HEK293 (cell line): ENCODE data around the gene HBZ.

Experiments
- CTCF ChIA-PET: fragments of 350-600 bp; formaldehyde crosslinking; extraction: SDS; loops from one replicate; lab custom pipeline; 2021; ENCODE audit warnings: antibody characterized with exemption; lab: Yijun Ruan, JAX
- POLR2A ChIA-PET: fragments of 300-600 bp; formaldehyde crosslinking; extraction: SDS; loops from one replicate; lab custom pipeline; 2020; ENCODE audit warnings: antibody characterized with exemption, inconsistent platforms; lab: Yijun Ruan, JAX
- H3K27ac ChIP-seq: fragments of 200-500 bp; sonication (Bioruptor generic); 2 replicates; pipeline ENCODE4 v1.5.1; 2014; ENCODE audit warnings: low read depth, low read length, control low read depth, inconsistent platforms; ENCODE audit errors: extremely low read depth
- H3K36me3 ChIP-seq, 2 experiments: fragments of 200-500 bp in 1 of 2; sonication (Bioruptor generic) in 1 of 2; 1 replicate in 1 of 2; 2 replicates in 1 of 2; pipeline ENCODE4 v1.5.1; 2014 to 2017; ENCODE audit warnings: inconsistent platforms in 2 of 2, low read length in 2 of 2; ENCODE audit not compliant: control insufficient read depth in 2 of 2, insufficient read depth in 1 of 2
- H3K4me1 ChIP-seq: fragments of 200-500 bp; sonication (Bioruptor generic); 2 replicates; pipeline ENCODE4 v1.5.1; 2014; ENCODE audit warnings: mild to moderate bottlenecking, low read length, inconsistent platforms; ENCODE audit not compliant: control insufficient read depth, insufficient read depth
- H3K4me3 ChIP-seq: 2 replicates; pipeline ENCODE4 v1.5.1; 2011; ENCODE audit warnings: low read depth, mild to moderate bottlenecking, control low read depth, low read length, moderate library complexity
- H3K9me3 ChIP-seq: fragments of 200-500 bp; sonication (Bioruptor generic); 2 replicates; pipeline ENCODE4 v1.5.1; 2014; ENCODE audit warnings: low read depth, low read length, inconsistent platforms; ENCODE audit not compliant: control insufficient read depth, insufficient read depth
- FEZF1 ChIP-seq: fragments of 450-650 bp; formaldehyde crosslinking; IDR thresholded peaks from 2 replicates; pipeline ENCODE4 v1.5.1; 2016; ENCODE audit warnings: missing biosample characterization, missing genetic modification characterization
- HOXA7 ChIP-seq: sonication (generic); formaldehyde crosslinking; IDR thresholded peaks from 2 replicates; pipeline ENCODE4 v1.8.1; 2022; ENCODE audit warnings: missing genetic modification reagents, borderline replicate concordance
- HOXD13 ChIP-seq: sonication (generic); formaldehyde crosslinking; IDR thresholded peaks from 2 replicates; pipeline ENCODE4 v1.8.0; 2022; ENCODE audit warnings: missing genetic modification reagents, borderline replicate concordance
- KLF10 ChIP-seq: fragments of 450-650 bp; IDR thresholded peaks from 2 replicates; pipeline ENCODE4 v1.5.1; 2018; ENCODE audit warnings: missing biosample characterization, mild to moderate bottlenecking, missing genetic modification characterization
- OVOL3 ChIP-seq: fragments of 450-650 bp; formaldehyde crosslinking; IDR thresholded peaks from 2 replicates; pipeline ENCODE4 v1.5.1; 2016; ENCODE audit warnings: missing biosample characterization, missing genetic modification characterization
- TRIM28 ChIP-seq: IDR thresholded peaks from 2 replicates; pipeline ENCODE4 v1.6.1; 2011; ENCODE audit warnings: low read length, control low read depth, borderline replicate concordance
- ZBTB17 ChIP-seq: fragments of 450-650 bp; formaldehyde crosslinking; IDR thresholded peaks from 2 replicates; pipeline ENCODE4 v1.5.1; 2016; ENCODE audit warnings: missing biosample characterization, missing genetic modification characterization
- ZNF335 ChIP-seq: fragments of 450-650 bp; formaldehyde crosslinking; conservative IDR thresholded peaks from 2 replicates; pipeline ENCODE4 v1.5.1; 2016; ENCODE audit warnings: missing biosample characterization, missing genetic modification characterization
- ZNF394 ChIP-seq: fragments of 450-650 bp; formaldehyde crosslinking; IDR thresholded peaks from 2 replicates; pipeline ENCODE4 v1.5.1; 2016; ENCODE audit warnings: missing biosample characterization, missing genetic modification characterization, mild to moderate bottlenecking, moderate library complexity, borderline replicate concordance
- ZNF416 ChIP-seq: fragments of 450-650 bp; formaldehyde crosslinking; IDR thresholded peaks from 2 replicates; pipeline ENCODE4 v1.5.1; 2016; ENCODE audit warnings: missing biosample characterization, missing genetic modification characterization
- ZNF529 ChIP-seq: fragments of 450-650 bp; formaldehyde crosslinking; IDR thresholded peaks from 2 replicates; pipeline ENCODE4 v1.5.1; 2017; ENCODE audit warnings: missing genetic modification characterization, missing biosample characterization; ENCODE audit not compliant: insufficient replicate concordance
- ZNF530 ChIP-seq: fragments of 450-650 bp; formaldehyde crosslinking; IDR thresholded peaks from 2 replicates; pipeline ENCODE4 v1.5.1; 2016; ENCODE audit warnings: low read depth, missing biosample characterization, missing genetic modification characterization
- ZNF600 ChIP-seq: fragments of 450-650 bp; formaldehyde crosslinking; IDR thresholded peaks from 2 replicates; pipeline ENCODE4 v1.5.1; 2016; ENCODE audit warnings: missing biosample characterization, missing genetic modification characterization
- ZNF660 ChIP-seq: fragments of 450-650 bp; IDR thresholded peaks from 2 replicates; pipeline ENCODE4 v1.5.1; 2018; ENCODE audit warnings: missing biosample characterization, mild to moderate bottlenecking, missing genetic modification characterization
- ZNF837 ChIP-seq: fragments of 450-650 bp; formaldehyde crosslinking; IDR thresholded peaks from 2 replicates; pipeline ENCODE4 v1.5.1; 2016; ENCODE audit warnings: missing biosample characterization, missing genetic modification characterization
- TF ChIP-seq, protein P1 (sequence below): fragments of 450-650 bp; formaldehyde crosslinking; IDR thresholded peaks from 2 replicates; pipeline ENCODE4 v1.5.1; 2017; ENCODE audit warnings: missing biosample characterization, mild to moderate bottlenecking, missing genetic modification characterization, moderate library complexity
- TF ChIP-seq, protein P2 (sequence below): sonication (generic); formaldehyde crosslinking; IDR thresholded peaks from 2 replicates; pipeline ENCODE4 v1.8.1; 2022; ENCODE audit warnings: mild to moderate bottlenecking, moderate library complexity, missing genetic modification reagents
- TF ChIP-seq, protein P3 (sequence below): fragments of 450-650 bp; formaldehyde crosslinking; IDR thresholded peaks from 2 replicates; pipeline ENCODE4 v1.5.1; 2016; ENCODE audit warnings: missing biosample characterization, missing genetic modification characterization
- TF ChIP-seq, protein P4 (sequence below): fragments of 450-650 bp; formaldehyde crosslinking; IDR thresholded peaks from 2 replicates; pipeline ENCODE4 v1.5.1; 2017; ENCODE audit warnings: missing biosample characterization, missing genetic modification characterization
- TF ChIP-seq, protein P5 (sequence below): fragments of 450-650 bp; formaldehyde crosslinking; IDR thresholded peaks from 2 replicates; pipeline ENCODE4 v1.5.1; 2017; ENCODE audit warnings: missing biosample characterization, missing genetic modification characterization
- TF ChIP-seq, protein P6 (sequence below): fragments of 450-650 bp; IDR thresholded peaks from 2 replicates; pipeline ENCODE4 v1.5.1; 2018; ENCODE audit warnings: missing biosample characterization, missing genetic modification characterization
- TF ChIP-seq, protein P7 (sequence below): fragments of 450-650 bp; formaldehyde crosslinking; IDR thresholded peaks from 2 replicates; pipeline ENCODE4 v1.5.0; 2017; ENCODE audit warnings: missing biosample characterization, missing genetic modification characterization, borderline replicate concordance
- TF ChIP-seq, protein P8 (sequence below): fragments of 450-650 bp; formaldehyde crosslinking; IDR thresholded peaks from 2 replicates; pipeline ENCODE4 v1.5.1; 2016; ENCODE audit warnings: missing biosample characterization, missing genetic modification characterization

Gene HBZ

DNA sequence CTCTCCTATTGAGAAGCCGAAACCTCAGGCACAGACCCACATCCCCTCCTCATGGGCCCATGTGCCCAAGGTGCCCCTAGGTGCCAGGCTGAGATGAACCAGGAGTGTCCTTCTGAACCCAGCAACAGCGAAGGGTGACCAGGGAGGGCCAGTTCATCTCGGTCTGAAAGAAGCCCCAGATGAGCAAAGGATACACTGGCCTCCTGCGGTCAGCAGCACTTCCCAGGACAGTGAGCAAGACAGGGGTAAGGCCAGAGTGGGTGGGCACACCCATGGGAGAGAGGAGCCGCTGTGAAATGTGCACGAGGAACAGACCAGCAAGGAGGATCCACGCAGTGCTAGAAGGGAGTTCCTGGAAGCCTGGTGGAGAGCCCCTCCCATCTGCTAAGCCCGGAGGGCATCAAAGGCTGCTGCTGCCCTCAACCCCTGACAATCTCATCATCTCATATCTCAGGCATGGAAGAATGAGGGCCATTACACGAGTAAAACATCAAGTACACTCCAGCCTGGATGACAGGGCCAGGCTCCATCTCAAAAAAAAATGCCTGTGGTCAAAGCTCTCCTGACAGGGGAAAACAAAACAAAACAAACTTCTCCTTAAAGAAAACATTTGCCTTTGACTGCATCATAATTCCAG, 3.3 kb upstream of the HBZ start:
- Histone ChIP-seq H3K27ac (no peak overlapping the region), H3K36me3 (no peaks in the 10 kb centered on the region), H3K4me3 (no peak overlapping the region), H3K9me3 (no peaks in the 10 kb centered on the region), H3K4me1 (peaks cover 4% of the 10 kb centered on the region; the same call in 1 of the 2 replicates)
- POLR2A ChIA-PET = interaction anchor here (0.5 to 0.6 kb wide), 2 partner anchors 10 kb away, joined by 3 to 5 read pairs; no protein-coding TSS in a partner anchor
- CTCF ChIA-PET = interaction anchor here (0.5 to 1.5 kb wide), 2 partner anchors 52 to 81 kb away, joined by 3 to 8 read pairs; no protein-coding TSS in a partner anchor
- TF ChIP-seq, protein P1, sequence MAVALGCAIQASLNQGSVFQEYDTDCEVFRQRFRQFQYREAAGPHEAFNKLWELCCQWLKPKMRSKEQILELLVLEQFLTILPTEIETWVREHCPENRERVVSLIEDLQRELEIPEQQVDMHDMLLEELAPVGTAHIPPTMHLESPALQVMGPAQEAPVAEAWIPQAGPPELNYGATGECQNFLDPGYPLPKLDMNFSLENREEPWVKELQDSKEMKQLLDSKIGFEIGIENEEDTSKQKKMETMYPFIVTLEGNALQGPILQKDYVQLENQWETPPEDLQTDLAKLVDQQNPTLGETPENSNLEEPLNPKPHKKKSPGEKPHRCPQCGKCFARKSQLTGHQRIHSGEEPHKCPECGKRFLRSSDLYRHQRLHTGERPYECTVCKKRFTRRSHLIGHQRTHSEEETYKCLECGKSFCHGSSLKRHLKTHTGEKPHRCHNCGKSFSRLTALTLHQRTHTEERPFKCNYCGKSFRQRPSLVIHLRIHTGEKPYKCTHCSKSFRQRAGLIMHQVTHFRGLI (tag by site-specific recombination) = no peak
- TF ChIP-seq TRIM28 (peak; percentile 26; the same call in 1 of the 2 replicates), ZNF600 (tag by site-specific recombination) (no peak), HOXA7 (CRISPR knock-in tag) (no peak), KLF10 (tag by site-specific recombination) (no peak), FEZF1 (tag by site-specific recombination) (no peak), ZNF416 (tag by site-specific recombination) (no peak), ZNF530 (no peak), ZNF394 (tag by site-specific recombination) (no peak), ZNF529 (tag by site-specific recombination) (no peak), ZNF335 (tag by site-specific recombination) (peak; percentile 54; the same call in 1 of the 2 replicates), ZNF660 (tag by site-specific recombination) (no peak), OVOL3 (tag by site-specific recombination) (no peak), HOXD13 (CRISPR knock-in tag) (no peak), ZNF837 (tag by site-specific recombination) (no peak), ZBTB17 (tag by site-specific recombination) (peak; percentile 12; the same call in 1 of the 2 replicates)
- TF ChIP-seq, protein P2, sequence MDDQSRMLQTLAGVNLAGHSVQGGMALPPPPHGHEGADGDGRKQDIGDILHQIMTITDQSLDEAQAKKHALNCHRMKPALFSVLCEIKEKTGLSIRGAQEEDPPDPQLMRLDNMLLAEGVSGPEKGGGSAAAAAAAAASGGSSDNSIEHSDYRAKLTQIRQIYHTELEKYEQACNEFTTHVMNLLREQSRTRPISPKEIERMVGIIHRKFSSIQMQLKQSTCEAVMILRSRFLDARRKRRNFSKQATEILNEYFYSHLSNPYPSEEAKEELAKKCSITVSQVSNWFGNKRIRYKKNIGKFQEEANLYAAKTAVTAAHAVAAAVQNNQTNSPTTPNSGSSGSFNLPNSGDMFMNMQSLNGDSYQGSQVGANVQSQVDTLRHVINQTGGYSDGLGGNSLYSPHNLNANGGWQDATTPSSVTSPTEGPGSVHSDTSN (CRISPR knock-in tag) = no peak
- TF ChIP-seq, protein P3, sequence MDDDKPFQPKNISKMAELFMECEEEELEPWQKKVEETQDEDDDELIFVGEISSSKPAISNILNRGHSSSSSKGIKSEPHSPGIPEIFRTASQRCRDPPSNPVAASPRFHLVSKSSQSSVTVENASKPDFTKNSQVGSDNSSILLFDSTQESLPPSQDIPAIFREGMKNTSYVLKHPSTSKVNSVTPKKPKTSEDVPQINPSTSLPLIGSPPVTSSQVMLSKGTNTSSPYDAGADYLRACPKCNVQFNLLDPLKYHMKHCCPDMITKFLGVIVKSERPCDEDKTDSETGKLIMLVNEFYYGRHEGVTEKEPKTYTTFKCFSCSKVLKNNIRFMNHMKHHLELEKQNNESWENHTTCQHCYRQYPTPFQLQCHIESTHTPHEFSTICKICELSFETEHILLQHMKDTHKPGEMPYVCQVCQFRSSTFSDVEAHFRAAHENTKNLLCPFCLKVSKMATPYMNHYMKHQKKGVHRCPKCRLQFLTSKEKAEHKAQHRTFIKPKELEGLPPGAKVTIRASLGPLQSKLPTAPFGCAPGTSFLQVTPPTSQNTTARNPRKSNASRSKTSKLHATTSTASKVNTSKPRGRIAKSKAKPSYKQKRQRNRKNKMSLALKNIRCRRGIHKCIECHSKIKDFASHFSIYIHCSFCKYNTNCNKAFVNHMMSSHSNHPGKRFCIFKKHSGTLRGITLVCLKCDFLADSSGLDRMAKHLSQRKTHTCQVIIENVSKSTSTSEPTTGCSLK (tag by site-specific recombination) = no peak
- TF ChIP-seq, protein P4, sequence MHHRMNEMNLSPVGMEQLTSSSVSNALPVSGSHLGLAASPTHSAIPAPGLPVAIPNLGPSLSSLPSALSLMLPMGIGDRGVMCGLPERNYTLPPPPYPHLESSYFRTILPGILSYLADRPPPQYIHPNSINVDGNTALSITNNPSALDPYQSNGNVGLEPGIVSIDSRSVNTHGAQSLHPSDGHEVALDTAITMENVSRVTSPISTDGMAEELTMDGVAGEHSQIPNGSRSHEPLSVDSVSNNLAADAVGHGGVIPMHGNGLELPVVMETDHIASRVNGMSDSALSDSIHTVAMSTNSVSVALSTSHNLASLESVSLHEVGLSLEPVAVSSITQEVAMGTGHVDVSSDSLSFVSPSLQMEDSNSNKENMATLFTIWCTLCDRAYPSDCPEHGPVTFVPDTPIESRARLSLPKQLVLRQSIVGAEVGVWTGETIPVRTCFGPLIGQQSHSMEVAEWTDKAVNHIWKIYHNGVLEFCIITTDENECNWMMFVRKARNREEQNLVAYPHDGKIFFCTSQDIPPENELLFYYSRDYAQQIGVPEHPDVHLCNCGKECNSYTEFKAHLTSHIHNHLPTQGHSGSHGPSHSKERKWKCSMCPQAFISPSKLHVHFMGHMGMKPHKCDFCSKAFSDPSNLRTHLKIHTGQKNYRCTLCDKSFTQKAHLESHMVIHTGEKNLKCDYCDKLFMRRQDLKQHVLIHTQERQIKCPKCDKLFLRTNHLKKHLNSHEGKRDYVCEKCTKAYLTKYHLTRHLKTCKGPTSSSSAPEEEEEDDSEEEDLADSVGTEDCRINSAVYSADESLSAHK (tag by site-specific recombination) = no peak
- TF ChIP-seq, protein P5, sequence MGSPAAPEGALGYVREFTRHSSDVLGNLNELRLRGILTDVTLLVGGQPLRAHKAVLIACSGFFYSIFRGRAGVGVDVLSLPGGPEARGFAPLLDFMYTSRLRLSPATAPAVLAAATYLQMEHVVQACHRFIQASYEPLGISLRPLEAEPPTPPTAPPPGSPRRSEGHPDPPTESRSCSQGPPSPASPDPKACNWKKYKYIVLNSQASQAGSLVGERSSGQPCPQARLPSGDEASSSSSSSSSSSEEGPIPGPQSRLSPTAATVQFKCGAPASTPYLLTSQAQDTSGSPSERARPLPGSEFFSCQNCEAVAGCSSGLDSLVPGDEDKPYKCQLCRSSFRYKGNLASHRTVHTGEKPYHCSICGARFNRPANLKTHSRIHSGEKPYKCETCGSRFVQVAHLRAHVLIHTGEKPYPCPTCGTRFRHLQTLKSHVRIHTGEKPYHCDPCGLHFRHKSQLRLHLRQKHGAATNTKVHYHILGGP = no peak
- TF ChIP-seq, protein P6, sequence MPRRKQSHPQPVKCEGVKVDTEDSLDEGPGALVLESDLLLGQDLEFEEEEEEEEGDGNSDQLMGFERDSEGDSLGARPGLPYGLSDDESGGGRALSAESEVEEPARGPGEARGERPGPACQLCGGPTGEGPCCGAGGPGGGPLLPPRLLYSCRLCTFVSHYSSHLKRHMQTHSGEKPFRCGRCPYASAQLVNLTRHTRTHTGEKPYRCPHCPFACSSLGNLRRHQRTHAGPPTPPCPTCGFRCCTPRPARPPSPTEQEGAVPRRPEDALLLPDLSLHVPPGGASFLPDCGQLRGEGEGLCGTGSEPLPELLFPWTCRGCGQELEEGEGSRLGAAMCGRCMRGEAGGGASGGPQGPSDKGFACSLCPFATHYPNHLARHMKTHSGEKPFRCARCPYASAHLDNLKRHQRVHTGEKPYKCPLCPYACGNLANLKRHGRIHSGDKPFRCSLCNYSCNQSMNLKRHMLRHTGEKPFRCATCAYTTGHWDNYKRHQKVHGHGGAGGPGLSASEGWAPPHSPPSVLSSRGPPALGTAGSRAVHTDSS (tag by site-specific recombination) = no peak
- TF ChIP-seq, protein P7, sequence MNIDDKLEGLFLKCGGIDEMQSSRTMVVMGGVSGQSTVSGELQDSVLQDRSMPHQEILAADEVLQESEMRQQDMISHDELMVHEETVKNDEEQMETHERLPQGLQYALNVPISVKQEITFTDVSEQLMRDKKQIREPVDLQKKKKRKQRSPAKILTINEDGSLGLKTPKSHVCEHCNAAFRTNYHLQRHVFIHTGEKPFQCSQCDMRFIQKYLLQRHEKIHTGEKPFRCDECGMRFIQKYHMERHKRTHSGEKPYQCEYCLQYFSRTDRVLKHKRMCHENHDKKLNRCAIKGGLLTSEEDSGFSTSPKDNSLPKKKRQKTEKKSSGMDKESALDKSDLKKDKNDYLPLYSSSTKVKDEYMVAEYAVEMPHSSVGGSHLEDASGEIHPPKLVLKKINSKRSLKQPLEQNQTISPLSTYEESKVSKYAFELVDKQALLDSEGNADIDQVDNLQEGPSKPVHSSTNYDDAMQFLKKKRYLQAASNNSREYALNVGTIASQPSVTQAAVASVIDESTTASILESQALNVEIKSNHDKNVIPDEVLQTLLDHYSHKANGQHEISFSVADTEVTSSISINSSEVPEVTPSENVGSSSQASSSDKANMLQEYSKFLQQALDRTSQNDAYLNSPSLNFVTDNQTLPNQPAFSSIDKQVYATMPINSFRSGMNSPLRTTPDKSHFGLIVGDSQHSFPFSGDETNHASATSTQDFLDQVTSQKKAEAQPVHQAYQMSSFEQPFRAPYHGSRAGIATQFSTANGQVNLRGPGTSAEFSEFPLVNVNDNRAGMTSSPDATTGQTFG (tag by site-specific recombination) = no peak
- TF ChIP-seq, protein P8, sequence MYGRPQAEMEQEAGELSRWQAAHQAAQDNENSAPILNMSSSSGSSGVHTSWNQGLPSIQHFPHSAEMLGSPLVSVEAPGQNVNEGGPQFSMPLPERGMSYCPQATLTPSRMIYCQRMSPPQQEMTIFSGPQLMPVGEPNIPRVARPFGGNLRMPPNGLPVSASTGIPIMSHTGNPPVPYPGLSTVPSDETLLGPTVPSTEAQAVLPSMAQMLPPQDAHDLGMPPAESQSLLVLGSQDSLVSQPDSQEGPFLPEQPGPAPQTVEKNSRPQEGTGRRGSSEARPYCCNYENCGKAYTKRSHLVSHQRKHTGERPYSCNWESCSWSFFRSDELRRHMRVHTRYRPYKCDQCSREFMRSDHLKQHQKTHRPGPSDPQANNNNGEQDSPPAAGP = 0 out of 2 replicates have a peak, but pooled peaks have one; percentile 31
